Cardiac muscle cell (in vitro differentiated cells and primary cell): Measurements from ENCODE around the gene VSX1. TPM values are rescaled to one million over a fixed set of nuclear protein-coding genes. Genes with fewer than 3 reads are reported as not detected.
A peak's percentile ranks its signal among the peaks of the same experiment; 100 is the strongest.

Experiments used
- DNase-seq, 2 donors: peaks; one replicate each; pipeline versions ENCODE4 v3.0.0 to v3.0.0-alpha.2; 2010 to 2017; ENCODE audit warnings: low read depth in 1 of 2, low spot score in 1 of 2
- H3K27ac ChIP-seq: fragments of 200-600 bp; sonication (generic); 2 replicates; pipeline ENCODE4 v1.5.1; 2016
- H3K27me3 ChIP-seq: fragments of 200-600 bp; sonication (generic); 2 replicates; pipeline ENCODE4 v1.6.0; 2016; ENCODE audit warnings: control low read depth
- H3K36me3 ChIP-seq: fragments of 200-600 bp; sonication (generic); 2 replicates; pipeline ENCODE4 v1.5.1; 2016; ENCODE audit warnings: control low read depth
- H3K4me1 ChIP-seq: fragments of 200-600 bp; sonication (generic); 2 replicates; pipeline ENCODE4 v1.8.1; 2017; ENCODE audit warnings: low read depth, mild to moderate bottlenecking, mixed run types
- H3K4me3 ChIP-seq: fragments of 200-600 bp; sonication (generic); 2 replicates; pipeline ENCODE4 v1.5.1; 2016; ENCODE audit warnings: mild to moderate bottlenecking
- H3K9me3 ChIP-seq: fragments of 200-600 bp; sonication (generic); 2 replicates; pipeline ENCODE4 v1.5.1; 2017; ENCODE audit warnings: low read depth, mild to moderate bottlenecking, control low read depth
- polyA plus RNA-seq: library from polyadenylated mRNA; unstranded; fragments of >200 nt; fragmentation: Nextera tagmentation; extraction: Ambion mirVana; gene quantifications from 2 replicates; pipeline ENCODE4 v1.2.1, GENCODE V29; 2016
- total RNA-seq: library from RNA; depleted of rRNA; stranded (reverse); fragments of >200 nt; gene quantifications from 2 replicates; pipeline ENCODE4 v1.2.3, GENCODE V29; 2016
- TF ChIP-seq, protein P1 (sequence below): IDR thresholded peaks from 2 replicates; pipeline ENCODE4 v1.5.1; 2012; ENCODE audit warnings: low read depth, mild to moderate bottlenecking, low read length

VSX1 gene
- total and polyA plus RNA-seq, 2 experiments from 2014 or later = not detected

DNA sequence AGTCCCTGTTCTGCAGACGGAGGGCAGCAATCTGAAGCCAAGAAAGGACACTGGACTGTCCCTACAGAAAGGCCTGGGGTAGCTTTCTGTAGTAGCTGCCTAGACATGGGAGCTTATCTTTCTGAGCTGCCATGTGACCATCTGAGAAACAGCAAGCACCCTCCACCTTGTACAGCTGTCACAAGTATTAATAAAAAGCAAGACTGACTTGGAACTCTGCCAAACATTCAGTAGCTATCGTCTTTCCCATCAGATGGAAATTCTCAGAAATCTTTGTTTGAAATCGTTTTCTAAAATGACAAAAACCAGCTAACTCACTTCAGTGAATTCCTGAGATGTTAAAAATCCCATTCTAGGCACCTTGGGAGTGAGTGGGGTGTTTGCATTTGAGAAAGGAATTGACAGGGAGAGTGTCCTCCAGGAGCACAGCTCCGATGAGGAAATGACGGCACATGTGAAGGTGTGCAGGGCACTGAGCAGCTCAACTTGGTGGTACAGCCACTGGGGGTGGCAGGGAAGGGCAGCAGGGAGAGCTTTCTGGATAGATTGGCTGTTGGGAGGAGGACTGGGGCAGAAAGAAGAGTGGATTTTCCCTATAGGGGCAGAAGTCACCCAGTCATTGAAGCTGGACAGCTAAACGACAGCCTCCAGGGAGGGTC is 48.5 kb downstream of the VSX1 start:
- H3K27ac ChIP-seq = no peak overlapping the region
- no peaks in the 10 kb centered on the region for H3K9me3 ChIP-seq

GRCh38 chr20:25032478-25033264 is 49.3 kb downstream of the VSX1 start:
- Histone ChIP-seq H3K4me3 (no peak overlapping the region), H3K27me3 (no peaks in the 10 kb centered on the region), H3K4me1 (no peaks in the 10 kb centered on the region), H3K27ac (no peak overlapping the region), H3K9me3 (no peaks in the 10 kb centered on the region), H3K36me3 (no peaks in the 10 kb centered on the region)
- TF ChIP-seq, protein P1, sequence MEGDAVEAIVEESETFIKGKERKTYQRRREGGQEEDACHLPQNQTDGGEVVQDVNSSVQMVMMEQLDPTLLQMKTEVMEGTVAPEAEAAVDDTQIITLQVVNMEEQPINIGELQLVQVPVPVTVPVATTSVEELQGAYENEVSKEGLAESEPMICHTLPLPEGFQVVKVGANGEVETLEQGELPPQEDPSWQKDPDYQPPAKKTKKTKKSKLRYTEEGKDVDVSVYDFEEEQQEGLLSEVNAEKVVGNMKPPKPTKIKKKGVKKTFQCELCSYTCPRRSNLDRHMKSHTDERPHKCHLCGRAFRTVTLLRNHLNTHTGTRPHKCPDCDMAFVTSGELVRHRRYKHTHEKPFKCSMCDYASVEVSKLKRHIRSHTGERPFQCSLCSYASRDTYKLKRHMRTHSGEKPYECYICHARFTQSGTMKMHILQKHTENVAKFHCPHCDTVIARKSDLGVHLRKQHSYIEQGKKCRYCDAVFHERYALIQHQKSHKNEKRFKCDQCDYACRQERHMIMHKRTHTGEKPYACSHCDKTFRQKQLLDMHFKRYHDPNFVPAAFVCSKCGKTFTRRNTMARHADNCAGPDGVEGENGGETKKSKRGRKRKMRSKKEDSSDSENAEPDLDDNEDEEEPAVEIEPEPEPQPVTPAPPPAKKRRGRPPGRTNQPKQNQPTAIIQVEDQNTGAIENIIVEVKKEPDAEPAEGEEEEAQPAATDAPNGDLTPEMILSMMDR = peak; percentile 12
- DNase-seq = peak in 1 of 2 donors; percentile 93

More for the DNA sequence above, 48.5 kb downstream of the VSX1 start:
- TF ChIP-seq, protein P1 = no peak
- no peak for DNase-seq
- Histone ChIP-seq H3K36me3 (no peaks in the 10 kb centered on the region), H3K4me3 (no peak overlapping the region), H3K4me1 (no peaks in the 10 kb centered on the region), H3K27me3 (no peaks in the 10 kb centered on the region)

GRCh38 chr20:25032065-25032477 is 49.9 kb downstream of the VSX1 start:
- Histone ChIP-seq H3K4me3 (no peak overlapping the region), H3K27me3 (no peaks in the 10 kb centered on the region), H3K36me3 (no peaks in the 10 kb centered on the region), H3K9me3 (no peaks in the 10 kb centered on the region), H3K27ac (no peak overlapping the region), H3K4me1 (no peaks in the 10 kb centered on the region)
- DNase-seq = no peak
- TF ChIP-seq, protein P1 = no peak

DNA sequence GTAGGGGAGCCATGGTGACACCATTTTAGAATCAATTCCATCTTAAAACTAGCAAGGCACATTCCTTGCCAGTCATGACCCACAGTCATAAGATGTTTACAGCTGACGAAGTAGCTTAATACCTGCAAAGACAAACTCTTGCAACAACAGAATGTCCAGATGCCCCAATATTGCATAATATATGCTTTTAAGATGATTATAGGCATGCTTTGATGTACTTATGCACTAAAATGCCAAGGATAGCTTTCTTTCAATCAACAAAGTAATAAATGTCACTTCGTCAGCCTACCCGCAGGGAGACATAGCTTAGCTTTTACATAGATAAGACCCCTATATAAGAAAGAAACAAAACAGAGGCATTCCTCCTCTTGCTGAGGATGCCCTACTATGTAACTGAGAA is 50.7 kb downstream of the VSX1 start:
- no peak for DNase-seq
- H3K27ac ChIP-seq = no peak overlapping the region
- H3K4me1 ChIP-seq = no peaks in the 10 kb centered on the region
- H3K27me3 ChIP-seq = no peaks in the 10 kb centered on the region
- H3K4me3 ChIP-seq = no peak overlapping the region
- TF ChIP-seq, protein P1 = no peak
- H3K9me3 ChIP-seq = no peaks in the 10 kb centered on the region
- H3K36me3 ChIP-seq = no peaks in the 10 kb centered on the region

DNA sequence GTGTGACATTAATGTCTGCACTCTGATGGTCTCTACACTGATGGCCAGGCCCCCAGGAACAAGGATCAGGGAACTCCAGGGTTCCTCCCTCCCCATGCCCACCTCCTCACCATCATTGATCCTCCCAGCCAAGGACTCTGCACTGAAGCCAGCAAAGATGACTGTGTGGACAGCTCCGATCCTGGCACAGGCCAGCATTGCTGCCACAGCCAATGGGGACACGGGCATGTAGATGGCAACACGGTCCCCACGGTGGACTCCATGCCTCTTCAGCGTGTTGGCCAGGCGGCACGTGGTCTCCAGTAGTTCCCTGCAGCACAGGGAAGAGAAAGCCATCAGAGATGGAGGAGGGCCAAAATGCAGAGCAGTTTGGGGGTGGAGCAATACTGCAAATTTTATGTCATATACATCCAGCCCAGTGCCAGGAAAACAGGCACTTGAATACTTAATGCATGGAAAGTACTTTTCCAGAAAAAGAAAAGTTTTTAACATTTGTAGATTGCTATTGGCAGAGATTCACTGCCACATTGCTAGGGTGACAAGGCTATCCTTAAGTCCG is 51.2 kb downstream of the VSX1 start:
- H3K27ac ChIP-seq = no peak overlapping the region
- H3K4me3 ChIP-seq = no peak overlapping the region
- H3K27me3 ChIP-seq = no peaks in the 10 kb centered on the region
- DNase-seq = no peak
- no peaks in the 10 kb centered on the region for H3K36me3 ChIP-seq
- no peaks in the 10 kb centered on the region for H3K9me3 ChIP-seq
- no peaks in the 10 kb centered on the region for H3K4me1 ChIP-seq
- TF ChIP-seq, protein P1 = no peak
